ENCODE data around the gene KRT72.

DNA sequence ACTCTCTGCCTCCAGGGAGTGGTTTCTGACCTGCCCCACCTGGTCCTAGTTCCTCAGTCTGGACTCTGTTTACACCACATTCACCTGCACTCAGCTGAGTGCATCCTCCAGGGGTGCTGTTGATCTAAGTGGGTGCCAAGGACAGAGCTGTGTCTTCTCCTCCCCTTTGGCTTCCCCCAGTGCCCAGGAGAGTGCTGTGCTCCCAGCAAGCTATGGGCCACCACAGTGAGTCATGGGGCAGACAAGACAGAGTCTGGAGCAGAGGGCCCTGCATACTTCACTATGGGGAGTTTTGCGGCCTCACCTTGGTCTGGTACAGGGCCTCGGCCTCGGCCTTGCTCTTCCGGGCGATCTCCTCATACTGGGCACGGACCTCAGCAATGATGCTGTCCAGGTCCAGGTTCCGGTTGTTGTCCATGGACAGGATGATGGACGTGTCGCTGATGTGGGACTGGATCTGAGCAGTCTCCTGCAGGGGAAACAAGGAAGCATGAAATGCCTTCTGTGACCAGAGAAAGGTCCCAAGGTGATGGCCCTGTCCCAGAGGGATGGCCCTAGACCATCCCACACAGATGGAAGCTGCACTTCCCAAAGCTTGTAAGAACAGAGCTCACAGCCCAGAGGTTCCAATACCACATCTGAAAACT is 12.2 kb upstream of the KRT72 start:
- TF ChIP-seq, protein P1, sequence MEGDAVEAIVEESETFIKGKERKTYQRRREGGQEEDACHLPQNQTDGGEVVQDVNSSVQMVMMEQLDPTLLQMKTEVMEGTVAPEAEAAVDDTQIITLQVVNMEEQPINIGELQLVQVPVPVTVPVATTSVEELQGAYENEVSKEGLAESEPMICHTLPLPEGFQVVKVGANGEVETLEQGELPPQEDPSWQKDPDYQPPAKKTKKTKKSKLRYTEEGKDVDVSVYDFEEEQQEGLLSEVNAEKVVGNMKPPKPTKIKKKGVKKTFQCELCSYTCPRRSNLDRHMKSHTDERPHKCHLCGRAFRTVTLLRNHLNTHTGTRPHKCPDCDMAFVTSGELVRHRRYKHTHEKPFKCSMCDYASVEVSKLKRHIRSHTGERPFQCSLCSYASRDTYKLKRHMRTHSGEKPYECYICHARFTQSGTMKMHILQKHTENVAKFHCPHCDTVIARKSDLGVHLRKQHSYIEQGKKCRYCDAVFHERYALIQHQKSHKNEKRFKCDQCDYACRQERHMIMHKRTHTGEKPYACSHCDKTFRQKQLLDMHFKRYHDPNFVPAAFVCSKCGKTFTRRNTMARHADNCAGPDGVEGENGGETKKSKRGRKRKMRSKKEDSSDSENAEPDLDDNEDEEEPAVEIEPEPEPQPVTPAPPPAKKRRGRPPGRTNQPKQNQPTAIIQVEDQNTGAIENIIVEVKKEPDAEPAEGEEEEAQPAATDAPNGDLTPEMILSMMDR (IDR thresholded peaks at IDR 0.05), result no peak
- no peak for TF ChIP-seq POLR2A (IDR thresholded peaks at IDR 0.05)
- TF ChIP-seq EP300 (IDR thresholded peaks at IDR 0.05), result no peak
